ENCODE measurements around the gene PSG11.
"Not testable (repeated sequence)": the region's sequence is repeated elsewhere in the genome, so short reads cannot be mapped to it uniquely, and the experiment has no call there.

The PSG11 gene

DNA sequence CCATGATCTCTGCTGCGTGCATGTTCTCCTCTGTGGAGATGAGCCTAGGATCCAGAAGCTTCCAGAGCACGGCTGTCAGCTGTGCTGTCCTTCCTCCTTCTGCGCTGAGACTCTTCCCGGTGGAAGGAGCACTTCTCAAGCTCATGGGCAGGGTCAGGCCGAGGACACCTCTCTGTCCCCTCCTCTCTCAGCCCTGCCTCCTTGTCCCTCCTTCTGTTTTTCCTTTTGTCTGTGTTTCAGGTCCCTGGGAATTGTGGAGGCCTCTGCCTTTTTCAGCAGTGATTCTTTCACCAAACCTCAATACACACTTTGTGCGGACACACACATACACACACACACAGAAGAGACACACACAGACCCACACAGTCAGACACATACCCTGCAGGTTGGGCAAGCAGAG lies at the start of gene PSG11:
Gene PSG11 (minus strand): TSS at position 101 of the 400 bp plus-strand sequence. CDS start 97 bp downstream, at position 4.
- not testable (repeated sequence) for DNase-seq

DNA sequence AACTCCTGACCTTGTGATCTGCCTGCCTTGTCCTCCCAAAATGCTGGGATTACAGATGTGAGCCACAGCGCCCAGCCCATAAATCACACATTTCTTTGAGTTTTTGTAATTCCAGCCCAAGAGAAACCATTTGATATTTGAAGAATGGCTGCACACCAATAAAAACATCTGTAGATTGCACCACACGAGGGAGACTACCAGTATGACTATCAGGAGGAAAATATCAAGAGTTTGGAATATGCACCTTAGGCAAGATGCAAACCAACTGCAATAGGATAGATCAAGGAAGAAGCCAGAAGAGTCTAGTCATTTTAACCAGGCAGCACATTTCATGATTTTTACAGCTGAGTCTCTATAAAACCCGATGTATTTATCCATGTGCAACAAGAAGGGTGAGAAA lies 36.1 kb upstream of the PSG11 start:
- not testable (repeated sequence) for DNase-seq

DNA sequence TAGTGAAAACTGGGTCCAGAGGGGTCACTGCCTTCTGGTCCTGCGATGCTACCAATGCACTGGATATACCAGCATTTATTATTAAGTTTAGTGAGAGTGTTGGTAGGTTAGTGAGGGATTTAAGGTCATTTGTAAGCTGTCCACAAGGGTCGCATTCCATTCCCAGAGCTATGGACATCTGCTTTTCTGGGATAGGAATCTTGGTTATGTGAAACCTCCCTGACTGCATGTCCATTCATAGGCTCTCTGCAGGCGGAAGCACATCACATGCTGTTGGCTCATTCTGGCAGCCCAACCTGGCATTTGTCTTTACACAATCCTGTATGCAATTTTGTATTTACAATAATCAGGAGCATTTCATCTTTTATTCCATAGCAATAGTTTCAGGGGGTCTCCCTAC lies 35.1 kb upstream of the PSG11 start:
- not testable (repeated sequence) for DNase-seq

DNA sequence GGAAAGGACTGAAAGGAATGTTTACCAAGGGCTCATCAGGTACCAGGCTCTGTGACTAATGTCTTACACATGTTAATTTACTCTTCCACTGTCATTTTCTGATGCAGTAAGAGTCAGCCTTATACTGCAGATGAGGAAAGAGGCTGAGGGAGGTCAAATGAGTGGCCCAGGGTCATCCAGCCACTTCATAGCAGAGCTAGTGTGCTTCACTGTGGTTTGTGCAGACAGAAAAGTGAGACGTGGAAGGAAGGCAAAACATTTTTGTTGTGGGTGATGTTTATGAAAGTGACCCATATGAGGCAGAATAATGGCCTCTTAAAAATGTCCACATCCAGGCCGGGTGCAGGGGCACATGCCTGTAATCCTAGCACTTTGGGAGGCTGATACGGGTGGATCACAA lies 34.0 kb upstream of the PSG11 start:
- not testable (repeated sequence) for DNase-seq

DNA sequence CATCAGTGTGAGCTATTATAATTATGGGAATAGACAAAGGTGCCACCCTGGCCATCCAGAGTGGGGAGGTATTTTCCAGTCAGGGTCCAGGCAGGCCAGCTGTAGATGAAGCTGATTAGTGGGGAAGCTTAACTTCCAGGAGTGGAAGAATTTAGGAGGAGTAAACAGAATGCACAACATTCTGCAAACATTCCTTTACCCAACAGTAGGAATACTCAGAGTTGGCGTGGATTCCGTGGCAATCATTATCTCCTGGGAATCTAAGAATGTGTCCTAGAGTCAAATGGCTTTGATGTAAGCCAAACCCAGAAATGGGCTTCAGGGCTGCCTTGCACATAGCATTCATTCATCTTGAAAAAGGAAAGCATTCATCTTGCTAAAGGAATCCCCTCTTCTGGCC lies 33.2 kb upstream of the PSG11 start:
- not testable (repeated sequence) for DNase-seq

DNA sequence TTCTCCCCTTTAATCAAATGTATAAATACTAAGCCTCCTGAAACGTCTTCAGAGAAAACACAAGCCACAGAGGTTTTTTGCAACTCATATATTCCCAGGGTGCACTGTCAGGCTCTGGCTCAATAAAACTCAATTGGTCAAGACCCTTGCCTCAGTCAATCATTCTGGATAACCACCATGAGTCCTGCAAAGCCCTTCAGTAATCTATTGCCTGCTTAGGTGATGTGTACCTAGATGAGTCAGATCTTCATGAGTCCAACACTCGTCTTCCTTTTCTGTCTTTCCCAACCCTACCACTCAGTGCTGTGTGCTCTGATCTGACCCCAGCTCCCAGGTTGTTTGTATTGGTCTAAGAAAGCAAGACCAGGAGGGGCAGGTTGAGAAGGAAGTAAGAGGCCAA lies 32.2 kb upstream of the PSG11 start:
- DNase-seq: not testable (repeated sequence)

DNA sequence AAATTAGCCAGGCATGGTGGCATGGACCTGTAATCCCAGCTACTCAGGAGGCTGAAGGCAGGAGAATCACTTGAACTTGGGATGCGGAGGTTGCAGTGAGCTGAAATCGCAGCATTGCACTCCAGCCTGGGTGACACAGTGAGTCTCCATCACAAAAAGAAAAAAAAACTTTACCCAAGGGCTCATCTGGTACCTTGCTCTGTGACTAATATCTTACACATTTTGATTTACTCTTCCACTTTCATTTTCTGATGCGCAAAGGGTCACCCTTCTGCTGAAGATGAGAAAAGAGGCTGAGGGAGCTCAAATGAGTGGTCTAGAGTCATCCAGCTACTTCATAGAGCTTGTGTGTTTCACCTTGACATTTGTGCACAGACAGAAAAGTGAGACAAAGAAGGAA lies 21.7 kb upstream of the PSG11 start:
- DNase-seq: not testable (repeated sequence)

DNA sequence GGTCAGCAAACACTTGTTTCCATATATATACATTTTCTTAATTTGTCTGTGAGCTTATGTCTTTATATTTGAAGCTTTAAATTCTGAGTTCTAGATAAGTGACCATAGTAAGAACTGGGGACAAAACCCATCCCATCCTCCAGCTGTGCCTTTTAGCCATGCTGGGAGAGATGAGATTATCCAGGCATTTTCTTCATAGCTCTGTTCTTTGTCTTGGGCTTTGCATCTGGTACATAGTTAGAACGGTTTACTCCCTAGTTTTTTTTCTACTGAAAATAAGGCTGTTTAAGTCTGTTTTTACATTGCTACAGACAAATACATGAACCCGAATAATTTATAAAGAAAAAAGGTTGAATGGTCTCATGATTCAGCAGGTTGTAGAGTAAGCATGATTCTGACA lies 20.3 kb upstream of the PSG11 start:
- DNase-seq: not testable (repeated sequence)

DNA sequence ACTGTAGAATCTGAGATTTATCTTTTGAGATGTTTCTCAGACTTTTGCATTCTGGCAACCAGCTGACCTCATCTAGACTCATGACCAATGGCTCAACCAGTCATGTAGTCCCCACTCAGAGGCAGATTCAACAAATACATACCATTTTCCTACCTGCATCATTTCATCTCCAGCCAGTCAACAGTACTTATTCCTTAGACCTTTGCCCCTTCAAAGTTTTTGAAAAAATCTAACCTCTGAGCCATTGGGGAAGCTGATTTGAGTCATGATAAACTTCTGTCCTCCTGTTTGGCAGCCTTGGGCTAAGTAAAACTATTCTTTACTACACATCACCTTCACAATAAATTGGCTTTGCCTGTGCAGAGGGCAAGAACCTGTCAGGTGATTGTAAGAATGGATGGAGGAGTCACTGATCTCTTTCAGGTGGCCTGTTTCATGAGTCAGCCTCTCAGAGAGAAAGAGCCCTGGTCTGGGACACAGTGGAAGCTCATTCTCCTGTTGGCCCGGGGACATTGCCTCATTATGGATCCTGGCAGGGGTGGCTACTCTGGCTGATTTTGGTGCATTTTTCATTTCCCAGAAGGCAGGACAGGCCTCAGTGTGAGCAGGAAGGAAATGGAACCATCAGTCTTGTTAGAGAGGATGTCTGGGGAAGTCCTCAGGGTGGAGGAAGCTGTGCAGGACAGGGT lies 17.4 kb upstream of the PSG11 start:
- not testable (repeated sequence) for DNase-seq

DNA sequence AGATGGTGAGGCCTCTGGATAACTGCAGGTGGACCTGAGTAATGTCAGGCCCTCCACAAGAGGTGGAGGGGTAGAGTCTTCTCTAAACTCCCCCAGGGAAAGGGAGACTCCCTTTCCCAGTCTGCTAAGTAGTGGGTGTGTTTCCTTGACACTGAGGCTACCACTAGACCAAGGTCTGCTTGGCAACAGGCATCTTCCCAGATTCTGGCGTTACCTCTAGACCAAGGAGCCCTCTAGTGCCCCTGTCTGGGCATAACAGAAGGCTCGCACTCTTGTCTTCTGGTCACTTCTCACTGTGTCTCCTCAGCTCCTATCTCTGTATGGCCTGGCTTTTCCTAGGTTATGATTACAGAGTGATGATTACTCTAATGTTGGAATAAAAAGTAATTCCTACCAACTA lies 5.4 kb upstream of the PSG11 start:
- DNase-seq: not testable (repeated sequence)

DNA sequence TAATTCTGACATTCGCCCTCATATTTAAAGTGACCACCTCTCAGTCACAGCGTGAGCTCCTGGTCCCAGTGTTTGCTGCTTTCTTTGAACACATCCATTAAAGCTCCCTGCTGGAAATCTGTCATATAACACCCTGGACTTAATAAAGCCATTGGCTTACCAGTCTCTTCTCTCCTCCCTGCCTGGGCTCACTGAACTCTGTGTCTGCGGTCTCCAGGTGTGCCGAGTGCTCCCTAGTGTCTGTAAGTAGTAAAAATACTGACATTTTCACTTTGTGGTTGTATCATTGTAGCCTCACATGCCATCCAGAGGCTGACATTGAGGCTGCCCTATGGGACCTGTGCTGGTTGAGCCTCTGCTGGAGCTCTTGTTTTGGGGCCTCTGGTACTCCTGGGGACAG lies 2.6 kb upstream of the PSG11 start:
- TF ChIP-seq POLR2A (IDR thresholded peaks at IDR 0.05; ENCODE audit: low read length): no peak
- no peak for TF ChIP-seq GATA1 (IDR thresholded peaks at IDR 0.05; ENCODE audit: low read depth, low read length)
- no peak for DNase-seq

DNA sequence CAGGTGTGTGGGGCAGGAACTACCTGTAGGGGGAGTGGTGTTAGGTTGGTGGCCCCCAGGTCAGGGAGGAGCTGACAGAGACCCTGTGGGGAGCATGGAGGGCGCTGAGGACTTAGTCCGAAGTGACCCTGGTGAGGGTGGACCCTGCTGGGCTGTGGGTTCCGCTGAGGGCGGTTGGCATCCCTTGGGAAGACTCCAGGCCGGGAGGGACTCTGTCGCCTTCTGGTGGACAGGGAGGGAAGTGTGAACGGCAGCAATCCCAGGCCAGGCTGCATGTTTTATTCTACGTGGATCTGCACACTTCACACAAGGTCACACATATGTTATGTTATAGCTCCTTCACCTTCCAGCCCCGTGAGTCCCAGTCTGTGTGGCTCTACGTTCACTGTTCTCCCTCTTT lies 1.7 kb upstream of the PSG11 start:
- not testable (repeated sequence) for DNase-seq

DNA sequence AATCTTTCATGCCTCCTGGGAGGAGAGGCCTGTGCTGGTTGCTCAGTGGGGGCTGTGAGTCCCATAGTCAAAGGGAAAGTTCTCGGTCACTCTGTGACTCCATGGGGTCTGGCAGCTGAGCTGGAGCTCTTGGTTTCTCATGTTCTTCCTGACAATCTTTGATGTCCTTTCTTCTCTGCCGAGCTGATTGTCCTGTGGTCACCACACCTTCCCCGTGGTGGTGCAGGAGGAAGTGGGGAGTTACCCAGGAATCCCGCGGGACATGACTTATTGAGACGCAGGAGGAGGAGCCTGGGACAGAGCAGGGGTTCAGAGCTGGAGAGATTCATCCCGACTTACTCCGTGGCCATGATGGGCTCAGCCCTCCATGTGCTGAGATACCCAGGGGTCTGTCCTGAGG lies 792 bp upstream of the PSG11 start:
- not testable (repeated sequence) for DNase-seq

DNA sequence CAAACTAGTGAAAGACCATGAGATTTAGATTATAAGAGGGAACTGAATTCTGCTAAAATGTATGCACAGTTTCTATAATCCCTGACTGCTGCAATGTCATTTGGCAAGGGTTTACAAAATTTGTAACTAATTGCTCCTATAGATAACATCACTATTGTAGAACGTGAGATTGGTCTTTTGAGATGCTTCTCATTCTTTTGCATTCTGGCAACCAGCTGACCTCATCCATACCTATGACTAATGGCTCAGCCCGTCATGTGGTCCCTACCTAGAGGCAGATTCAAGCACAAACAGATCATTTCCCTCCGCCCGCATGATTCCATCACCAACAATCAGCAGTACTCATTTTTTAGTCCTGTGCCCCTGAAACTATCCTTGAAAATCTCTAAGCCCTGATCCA lies 4.2 kb downstream of the PSG11 start:
- not testable (repeated sequence) for DNase-seq

DNA sequence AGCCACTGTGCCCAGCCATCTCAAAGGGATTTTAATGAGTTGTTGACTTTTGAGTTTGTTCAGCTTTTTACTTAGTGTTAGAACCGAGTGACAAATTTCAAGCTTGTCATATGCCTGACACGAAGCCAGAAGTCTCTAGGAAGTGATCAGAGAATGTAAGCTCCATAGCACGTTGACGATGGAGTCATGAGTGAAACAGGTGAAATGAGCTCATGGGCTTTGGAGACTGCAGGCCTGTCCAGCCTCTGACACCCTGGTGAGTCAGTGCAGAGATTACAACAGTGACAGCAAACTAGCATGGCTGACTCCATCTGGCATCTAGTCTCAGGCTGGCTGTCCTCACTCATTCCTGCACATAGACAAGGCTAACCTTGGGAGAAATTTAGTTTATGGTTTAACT lies 4.6 kb downstream of the PSG11 start:
- DNase-seq: not testable (repeated sequence)

DNA sequence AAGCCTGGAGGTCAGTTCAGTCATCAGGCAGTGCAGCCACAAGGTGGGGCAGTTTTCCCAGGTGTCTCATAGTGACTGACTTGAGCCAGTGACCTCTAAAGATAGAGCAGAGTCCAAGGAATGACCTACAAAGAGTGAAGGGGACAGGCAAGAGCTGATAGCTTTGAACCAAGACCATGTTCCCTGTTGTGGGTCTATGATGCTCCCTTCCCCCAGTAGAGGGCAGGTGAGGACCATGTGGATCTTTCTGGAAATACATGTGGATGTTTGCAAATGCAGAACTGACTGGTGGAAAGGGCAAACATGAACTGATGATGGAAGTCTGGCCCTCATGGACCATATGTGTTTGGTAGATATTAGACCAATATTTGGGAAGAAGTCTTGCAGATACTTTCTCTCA lies 6.7 kb downstream of the PSG11 start:
- peak in 1 of 2 experiments; percentile 4 for DNase-seq

DNA sequence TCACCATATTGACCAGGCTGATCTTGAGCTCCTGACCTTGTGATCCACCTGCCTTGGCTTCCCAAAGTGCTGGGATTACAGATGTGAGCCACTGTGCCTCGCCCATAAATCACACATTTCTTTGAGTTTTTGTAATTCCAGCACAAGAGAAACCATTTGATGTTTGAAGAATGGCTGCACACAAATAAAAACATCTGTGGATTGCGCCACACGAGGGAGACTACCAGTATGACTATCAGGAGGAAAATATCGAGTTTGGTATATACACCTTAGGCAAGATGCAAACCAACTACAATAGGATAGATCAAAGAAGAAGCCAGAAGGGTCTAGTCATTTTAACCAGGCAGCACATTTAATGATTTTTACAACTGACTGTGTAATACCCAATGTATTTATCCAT lies 20.4 kb downstream of the PSG11 start:
- not testable (repeated sequence) for DNase-seq

DNA sequence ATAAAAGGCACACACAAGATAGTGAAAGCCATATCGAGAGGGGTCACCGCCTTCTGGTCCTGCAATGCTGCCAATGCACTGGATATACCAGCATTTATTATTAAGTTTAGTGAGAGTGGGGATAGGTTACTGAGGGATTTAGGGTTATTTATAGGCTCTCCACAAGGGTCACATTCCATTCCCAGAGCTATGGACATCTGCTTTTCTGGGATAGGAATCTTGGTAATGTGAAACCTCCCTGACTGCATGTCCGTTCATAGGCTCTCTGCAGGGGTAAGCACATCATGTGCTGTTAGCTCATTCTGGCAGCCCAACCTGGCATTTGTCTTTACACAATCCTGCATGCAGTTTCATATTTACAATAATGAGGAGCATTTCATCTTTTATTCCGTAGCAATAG lies 21.4 kb downstream of the PSG11 start:
- not testable (repeated sequence) for DNase-seq

DNA sequence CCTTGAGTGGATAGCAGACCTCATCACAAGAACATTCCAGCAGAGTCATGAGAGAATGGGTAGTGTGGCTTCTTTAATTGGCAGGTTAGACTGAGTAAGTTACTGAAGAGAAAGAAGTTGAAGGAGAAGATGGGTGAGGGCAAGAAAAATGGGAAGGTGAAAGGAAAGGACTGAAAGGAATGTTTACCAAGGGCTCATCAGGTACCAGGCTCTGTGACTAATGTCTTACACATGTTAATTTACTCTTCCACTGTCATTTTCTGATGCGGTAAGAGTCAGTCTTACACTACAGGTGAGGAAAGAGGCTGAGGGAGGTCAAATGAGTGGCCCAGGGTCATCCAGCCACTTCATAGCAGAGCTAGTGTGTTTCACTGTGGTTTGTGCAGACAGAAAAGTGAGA lies 22.6 kb downstream of the PSG11 start:
- DNase-seq: not testable (repeated sequence)

DNA sequence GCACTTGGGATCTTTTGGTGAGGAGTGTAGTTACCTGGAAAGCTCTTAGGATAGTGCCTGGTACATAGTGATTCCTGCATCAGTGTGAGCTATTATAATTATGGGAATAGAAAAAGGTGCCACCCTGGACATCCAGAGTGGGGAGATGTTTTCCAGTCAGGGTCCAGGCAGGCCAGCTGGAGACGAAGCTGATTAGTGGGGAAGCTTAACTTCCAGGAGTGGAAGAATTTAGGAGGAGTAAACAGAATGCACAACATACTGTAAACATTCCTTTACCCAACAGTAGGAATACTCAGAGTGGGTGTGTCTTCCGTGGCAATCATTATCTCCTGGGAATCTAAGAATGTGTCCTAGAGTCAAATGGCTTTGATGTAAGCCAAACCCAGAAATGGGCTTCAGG lies 23.3 kb downstream of the PSG11 start:
- not testable (repeated sequence) for DNase-seq

DNA sequence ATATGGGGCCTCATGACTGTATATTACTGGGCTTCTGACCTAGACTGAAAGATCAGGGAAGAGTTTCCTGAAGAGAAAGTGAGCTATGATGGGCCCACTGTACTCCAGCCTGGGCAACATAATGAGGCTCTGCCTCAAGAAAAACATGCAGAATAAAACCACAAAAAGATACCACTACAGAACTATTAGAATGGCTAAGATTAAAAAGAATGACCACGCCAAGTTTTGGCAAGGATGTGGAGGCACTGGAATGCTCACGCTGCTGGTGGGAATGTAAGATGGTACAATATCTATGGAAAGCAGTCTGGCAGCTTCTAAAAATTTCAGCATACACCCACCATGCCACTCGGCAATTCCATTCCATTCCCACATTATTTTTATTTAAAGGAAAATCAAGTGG lies 30.1 kb downstream of the PSG11 start:
- not testable (repeated sequence) for DNase-seq

DNA sequence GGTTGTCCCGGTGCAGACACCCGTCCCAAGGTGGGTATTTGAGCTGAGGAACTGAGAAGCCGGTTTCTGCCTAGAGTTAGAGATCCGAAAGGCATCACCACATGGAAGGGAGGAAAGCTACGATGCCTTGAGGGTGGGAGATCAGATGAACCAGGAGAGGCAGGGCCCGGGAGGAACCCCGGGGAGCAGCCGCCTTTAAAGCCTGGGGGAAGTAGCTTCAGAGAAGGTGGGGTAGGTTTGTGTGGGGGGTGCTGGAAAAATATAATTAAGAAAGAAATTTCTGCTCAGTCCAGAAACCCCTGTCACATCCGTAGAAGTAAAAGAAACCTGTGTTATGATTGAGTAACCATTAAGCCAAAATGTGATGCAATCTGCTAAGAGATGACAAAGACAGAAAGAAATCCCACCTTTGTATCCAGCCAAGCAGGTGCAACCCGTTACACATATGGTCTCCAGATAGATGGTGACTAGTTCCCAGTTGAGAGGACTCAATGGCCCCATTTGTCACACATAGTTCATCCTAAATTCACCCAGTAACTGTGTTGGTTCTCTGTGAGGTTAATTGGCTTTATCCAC lies 34.2 kb downstream of the PSG11 start:
- DNase-seq: not testable (repeated sequence)
